AG09319 (cell line): ENCODE data around the gene KRT84.

Experiments
- DNase-seq: peaks from one replicate; pipeline ENCODE4 v3.0.0-alpha.2; 2010; ENCODE audit warnings: low read depth; ENCODE audit errors: extremely low read depth
- TF ChIP-seq, protein P1 (sequence below): IDR thresholded peaks from 2 replicates; pipeline ENCODE4 v1.5.1; 2011; ENCODE audit warnings: low read depth, mild to moderate bottlenecking, inconsistent platforms, low read length, moderate library complexity

The KRT84 gene

DNA sequence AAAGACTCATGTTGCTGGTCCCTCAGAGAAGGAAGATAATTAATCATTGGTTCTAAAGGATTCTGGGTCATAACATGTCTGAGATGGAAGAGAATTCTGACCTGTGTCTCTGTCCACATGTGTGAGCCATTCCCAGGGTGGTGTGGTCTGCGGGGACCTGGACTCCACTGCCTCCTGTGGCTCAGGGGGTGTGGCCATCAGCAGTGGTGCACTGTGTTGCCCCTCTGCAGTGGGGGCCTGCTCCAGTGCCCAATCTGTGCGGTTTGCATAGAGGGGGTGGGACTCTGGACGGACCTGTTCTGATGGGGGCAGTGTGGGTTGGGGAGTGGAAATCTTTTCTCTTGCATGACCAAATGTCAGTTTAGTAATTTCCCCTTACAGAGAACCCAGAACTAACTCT lies 31.7 kb downstream of the KRT84 start:
- DNase-seq: no peak

DNA sequence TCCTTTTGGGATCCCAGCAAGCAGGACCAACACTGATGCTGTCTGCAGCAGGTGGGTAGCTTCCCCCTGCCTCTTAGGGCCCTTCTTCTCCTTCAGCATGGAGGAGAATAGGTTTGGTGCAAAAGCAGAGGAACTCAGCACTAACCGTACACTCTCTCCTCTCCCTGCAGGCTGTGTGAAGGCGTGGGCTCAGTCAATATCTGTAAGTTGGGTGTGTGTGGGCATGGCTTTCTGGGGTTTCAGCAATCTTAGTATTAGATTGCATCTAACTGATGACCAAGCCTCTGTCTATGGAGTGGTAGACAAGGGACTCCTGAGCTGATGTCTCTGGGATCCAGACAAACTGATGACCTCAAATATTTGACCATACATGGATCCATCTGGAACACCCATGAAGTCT lies 32.5 kb downstream of the KRT84 start:
- DNase-seq: no peak
- TF ChIP-seq, protein P1, sequence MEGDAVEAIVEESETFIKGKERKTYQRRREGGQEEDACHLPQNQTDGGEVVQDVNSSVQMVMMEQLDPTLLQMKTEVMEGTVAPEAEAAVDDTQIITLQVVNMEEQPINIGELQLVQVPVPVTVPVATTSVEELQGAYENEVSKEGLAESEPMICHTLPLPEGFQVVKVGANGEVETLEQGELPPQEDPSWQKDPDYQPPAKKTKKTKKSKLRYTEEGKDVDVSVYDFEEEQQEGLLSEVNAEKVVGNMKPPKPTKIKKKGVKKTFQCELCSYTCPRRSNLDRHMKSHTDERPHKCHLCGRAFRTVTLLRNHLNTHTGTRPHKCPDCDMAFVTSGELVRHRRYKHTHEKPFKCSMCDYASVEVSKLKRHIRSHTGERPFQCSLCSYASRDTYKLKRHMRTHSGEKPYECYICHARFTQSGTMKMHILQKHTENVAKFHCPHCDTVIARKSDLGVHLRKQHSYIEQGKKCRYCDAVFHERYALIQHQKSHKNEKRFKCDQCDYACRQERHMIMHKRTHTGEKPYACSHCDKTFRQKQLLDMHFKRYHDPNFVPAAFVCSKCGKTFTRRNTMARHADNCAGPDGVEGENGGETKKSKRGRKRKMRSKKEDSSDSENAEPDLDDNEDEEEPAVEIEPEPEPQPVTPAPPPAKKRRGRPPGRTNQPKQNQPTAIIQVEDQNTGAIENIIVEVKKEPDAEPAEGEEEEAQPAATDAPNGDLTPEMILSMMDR: no peak

More for the DNA sequence above, 31.7 kb downstream of the KRT84 start:
- TF ChIP-seq, protein P1: no peak

DNA sequence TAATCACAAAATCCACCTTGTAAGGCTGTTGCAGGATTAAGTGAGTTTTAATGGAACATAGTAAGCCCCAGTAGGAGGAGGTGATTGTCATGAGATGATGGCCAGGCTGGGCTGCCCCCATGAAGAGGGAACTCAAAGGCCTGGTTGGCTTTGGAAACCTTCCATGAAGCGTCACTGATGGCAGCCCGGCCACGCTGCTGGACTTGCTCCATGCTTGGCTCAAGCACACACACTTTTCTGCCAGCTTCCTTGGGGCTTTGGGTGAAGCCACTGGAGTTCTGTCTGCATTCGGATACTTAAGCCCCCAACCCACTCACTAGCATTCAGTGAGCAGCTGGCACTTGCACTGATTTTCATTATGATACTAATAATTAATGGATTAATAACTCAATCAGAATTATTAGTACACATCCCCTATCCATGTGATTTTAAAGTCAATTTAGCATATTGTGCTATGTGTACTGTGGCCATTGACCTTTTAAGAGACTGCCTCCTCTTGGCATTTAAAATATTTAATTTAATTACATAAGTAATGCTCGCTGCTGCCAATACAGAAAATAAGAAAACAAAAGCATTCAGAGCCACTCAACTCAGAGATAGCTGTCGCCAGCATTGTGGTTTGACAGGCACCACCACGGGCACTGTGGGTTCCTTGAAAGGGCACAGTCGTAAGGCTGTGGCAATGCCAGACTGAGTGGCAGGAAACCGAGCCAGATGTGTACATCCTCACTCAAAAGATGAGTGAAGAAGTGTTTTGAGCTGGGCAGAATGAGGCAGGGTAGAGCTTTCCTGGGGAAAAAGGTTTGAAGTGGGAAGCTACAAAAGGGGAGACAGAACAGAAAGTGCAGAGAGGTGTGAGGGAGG lies 34.0 kb downstream of the KRT84 start:
- DNase-seq: no peak
- TF ChIP-seq, protein P1: no peak

DNA sequence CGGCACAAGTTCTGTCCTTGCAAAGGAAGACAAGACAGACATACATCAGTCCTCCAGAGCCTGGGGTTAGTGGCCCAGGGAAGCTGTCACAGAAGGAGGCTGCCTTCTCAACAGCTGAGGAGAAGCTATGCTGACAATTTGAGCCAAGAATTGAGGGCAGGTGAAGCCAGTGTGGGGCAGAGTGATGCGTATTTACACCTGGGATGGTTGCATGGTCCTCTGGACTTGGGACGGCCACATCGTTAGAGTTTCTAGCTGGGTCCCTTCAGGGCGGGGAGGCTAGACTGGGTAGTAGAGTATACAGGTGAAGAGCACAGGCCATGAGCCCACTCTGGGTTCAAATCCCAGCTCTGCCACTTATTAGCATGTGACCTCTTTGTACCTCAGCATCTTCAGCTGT lies 34.7 kb downstream of the KRT84 start:
- no peak for DNase-seq
- TF ChIP-seq, protein P1: no peak

DNA sequence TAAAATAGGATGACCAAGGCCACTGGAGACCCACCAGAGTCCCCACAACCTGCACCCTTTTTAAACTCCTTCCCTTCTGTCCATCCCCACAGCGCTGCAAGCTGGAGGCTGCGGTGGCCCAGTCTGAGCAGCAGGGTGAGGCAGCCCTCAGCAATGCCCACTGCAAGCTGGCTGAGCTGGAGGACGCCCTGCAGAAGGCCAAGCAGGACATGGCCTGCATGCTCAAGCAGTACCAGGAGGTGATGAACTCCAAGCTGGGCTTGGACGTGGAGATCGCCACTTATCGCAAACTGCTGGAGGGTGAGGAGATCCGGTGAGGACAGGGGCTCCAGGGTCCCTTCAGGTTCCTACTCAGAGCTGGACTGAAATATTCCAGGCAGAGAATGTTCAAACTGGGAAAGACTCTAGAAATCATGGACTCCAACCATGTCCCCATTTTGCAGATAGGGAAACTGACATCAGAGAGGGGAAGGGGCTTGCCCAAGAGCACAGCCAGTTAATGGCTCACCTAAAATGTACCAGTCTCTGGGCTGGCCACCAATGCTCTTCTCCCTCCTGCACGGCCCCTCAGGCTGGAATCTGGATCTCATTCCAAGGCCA lies 35.3 kb downstream of the KRT84 start:
- DNase-seq: no peak
- TF ChIP-seq, protein P1: no peak

DNA sequence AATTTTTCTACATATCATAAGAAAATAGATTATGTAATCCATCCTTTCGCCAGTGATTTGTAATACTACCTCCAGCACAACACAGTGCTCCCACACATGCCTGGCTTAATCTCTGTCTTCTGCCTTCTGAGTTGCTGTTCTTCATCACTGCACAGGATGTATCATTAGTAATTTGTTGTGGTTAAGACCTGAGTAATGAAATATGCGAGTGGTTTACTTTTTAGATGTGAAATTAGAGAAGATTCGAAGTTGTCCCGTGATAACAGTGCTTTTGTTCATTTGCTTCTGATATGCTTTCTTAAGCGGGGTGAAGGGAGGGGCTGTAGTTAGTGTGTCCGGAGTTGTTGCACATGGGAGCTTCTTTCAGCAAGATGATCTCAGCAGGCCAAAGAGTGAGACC lies 36.3 kb downstream of the KRT84 start:
- DNase-seq: no peak
- TF ChIP-seq, protein P1: no peak
